Spinal cord (tissue), 10 donors: ENCODE measurements around the gene ISYNA1. TPM values are rescaled to one million over a fixed set of nuclear protein-coding genes. Genes with fewer than 3 reads are reported as not detected.
A peak's percentile ranks its signal among the peaks of the same experiment; 100 is the strongest.

ENCODE experiments used
- DNase-seq, 6 donors: peaks; one replicate each; pipeline versions ENCODE4 v3.0.0 to v3.0.0-alpha.2; 2013 to 2015; ENCODE audit warnings: low spot score in 6 of 6, low read depth in 4 of 6
- H3K27ac ChIP-seq: one replicate; pipeline ENCODE4 v1.5.1; 2013; ENCODE audit warnings: low read depth, low read length, control low read depth
- H3K27me3 ChIP-seq: one replicate; pipeline ENCODE4 v1.6.1; 2013; ENCODE audit warnings: low read length; ENCODE audit not compliant: control insufficient read depth, insufficient read depth
- H3K36me3 ChIP-seq: one replicate; pipeline ENCODE4 v1.6.1; 2013; ENCODE audit warnings: low read length; ENCODE audit not compliant: control insufficient read depth, insufficient read depth
- H3K4me1 ChIP-seq: one replicate; pipeline ENCODE4 v1.6.1; 2013; ENCODE audit warnings: low read length; ENCODE audit not compliant: control insufficient read depth, insufficient read depth
- H3K4me3 ChIP-seq: one replicate; pipeline ENCODE4 v1.5.1; 2013; ENCODE audit warnings: low read depth, low read length, control low read depth
- H3K9me3 ChIP-seq: one replicate; pipeline ENCODE4 v1.6.1; 2013; ENCODE audit warnings: low read length; ENCODE audit not compliant: control insufficient read depth, insufficient read depth
- WGBS: methylation state at CpG from one replicate; pipeline ENCODE4 v1.1.5; 2013; ENCODE audit warnings: missing lambda C conversion rate; ENCODE audit not compliant: insufficient coverage; 5-methylcytosine and 5-hydroxymethylcytosine counted together
- polyA plus RNA-seq, 2 donors: library from polyadenylated mRNA; unstranded; fragments of 120-200 nt; gene quantifications; one replicate each; pipeline ENCODE4 v1.2.1, GENCODE V29; 2013; ENCODE audit not compliant: insufficient read length in 2 of 2
- total RNA-seq, 2 donors: library from RNA; depleted of rRNA in 1 of 2; stranded (reverse); fragments of 120-200 nt in 1 of 2; fragments of >200 nt in 1 of 2; gene quantifications; one replicate each; pipeline versions ENCODE4 v1.2.3 to v1.2.4, GENCODE V29; 2013 to 2014
- donor health status: healthy.

The ISYNA1 gene
- total and polyA plus RNA-seq, 4 donors, result 51.0 to 180 (median 113) TPM

DNA sequence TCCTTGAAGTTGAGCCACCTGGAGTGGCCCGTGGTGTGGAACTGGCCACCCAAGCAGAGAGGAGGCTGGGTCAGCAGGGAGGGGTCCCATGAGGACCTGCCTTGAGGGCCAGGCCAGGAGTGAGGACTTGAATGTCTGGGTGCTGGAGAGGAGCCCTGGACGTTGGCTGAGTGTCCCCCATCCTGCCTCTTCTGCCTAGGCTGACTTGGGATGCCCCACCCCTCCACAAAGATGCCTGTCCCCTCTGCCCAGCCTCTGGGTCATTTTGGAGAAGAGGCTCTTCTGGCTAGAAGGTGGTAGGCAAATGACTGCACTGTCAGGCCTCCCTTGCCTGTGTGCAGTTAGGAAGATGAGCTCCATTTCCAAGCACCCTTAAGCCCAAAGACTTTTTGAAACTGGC lies 17.0 kb downstream of the ISYNA1 start:
- H3K36me3 ChIP-seq, result peaks cover 31% of the 10 kb centered on the region
- WGBS, result 50% methylated on average over 1 of the region's 2 CpGs
- H3K4me3 ChIP-seq, result no peak overlapping the region
- DNase-seq, result no peak
- peaks cover 87% of the 10 kb centered on the region for H3K4me1 ChIP-seq
- no peaks in the 10 kb centered on the region for H3K9me3 ChIP-seq
- no peaks in the 10 kb centered on the region for H3K27me3 ChIP-seq
- H3K27ac ChIP-seq, result no peak overlapping the region

DNA sequence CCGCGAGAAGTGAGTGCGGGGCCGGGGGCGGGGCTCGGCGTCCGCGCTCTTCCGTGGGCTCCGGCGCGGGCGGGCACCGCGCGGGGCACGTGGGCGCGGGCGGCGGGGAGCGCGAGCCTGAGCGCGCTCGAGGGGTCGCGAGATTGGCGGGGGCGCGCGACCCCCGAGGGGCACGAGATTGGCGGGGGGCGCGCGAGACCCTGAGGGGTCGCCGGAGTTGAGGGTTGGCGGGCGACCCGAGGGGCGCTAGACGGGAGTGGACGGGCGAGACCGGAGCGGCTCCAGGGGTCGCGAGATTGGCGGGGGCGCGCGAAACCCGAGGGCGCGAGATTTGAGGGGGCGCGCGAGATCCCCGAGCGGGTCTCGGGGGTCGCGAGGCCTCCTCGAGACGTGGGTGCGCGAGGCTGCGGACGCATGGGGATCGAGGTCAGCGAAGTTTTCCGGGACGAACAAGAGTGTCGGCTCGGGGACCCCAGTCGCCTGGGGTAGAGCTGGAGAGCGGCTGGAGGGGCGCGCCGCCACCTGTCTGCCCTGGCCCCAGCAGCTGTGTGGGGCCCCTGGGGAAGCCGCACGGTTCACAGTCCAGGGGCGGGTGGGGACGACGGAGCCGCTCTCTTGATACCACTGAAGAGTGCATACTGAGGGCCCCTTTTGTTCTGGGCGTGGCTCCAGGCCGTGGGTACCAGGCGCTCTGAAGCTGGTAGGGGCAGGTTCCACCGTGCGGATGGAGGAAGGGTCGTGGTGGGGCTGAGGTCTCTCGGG lies 18.1 kb downstream of the ISYNA1 start:
- WGBS, result under 1% methylated on average over 97 of the region's 97 CpGs
- no peak overlapping the region for H3K27ac ChIP-seq
- peaks cover 87% of the 10 kb centered on the region for H3K4me1 ChIP-seq
- no peaks in the 10 kb centered on the region for H3K27me3 ChIP-seq
- peak overlapping the region; percentile 71 for H3K4me3 ChIP-seq
- H3K36me3 ChIP-seq, result peaks cover 27% of the 10 kb centered on the region
- H3K9me3 ChIP-seq, result no peaks in the 10 kb centered on the region
- peak in 2 of 6 donors; percentile 48 to 49 for DNase-seq

GRCh38 chr19:18419195-18419698 lies 18.7 kb downstream of the ISYNA1 start, which contains the start of gene SSBP4:
Gene SSBP4 (plus strand): TSS chr19:18419398. CDS start chr19:18419649, 251 bp downstream.
- peak in 3 of 6 donors; percentile 66 to 95 (median 91) for DNase-seq
- under 1% methylated on average over 80 of the region's 80 CpGs for WGBS

GRCh38 chr19:18418483-18419194 lies 19.3 kb downstream of the ISYNA1 start:
- no peak for DNase-seq
- Histone ChIP-seq H3K27me3 (no peaks in the 10 kb centered on the region), H3K27ac (peak overlapping the region; percentile 98), H3K36me3 (peaks cover 21% of the 10 kb centered on the region), H3K9me3 (no peaks in the 10 kb centered on the region), H3K4me3 (peak overlapping the region; percentile 45), H3K4me1 (peaks cover 85% of the 10 kb centered on the region)
- WGBS, result 14% methylated on average over 39 of the region's 39 CpGs

More at GRCh38 chr19:18419195-18419698, 18.7 kb downstream of the ISYNA1 start, which contains the start of gene SSBP4:
- peaks cover 26% of the 10 kb centered on the region for H3K36me3 ChIP-seq
- H3K9me3 ChIP-seq, result no peaks in the 10 kb centered on the region
- peak within 1 kb of the TSS; percentile 71 for H3K4me3 ChIP-seq
- H3K4me1 ChIP-seq, result peaks cover 89% of the 10 kb centered on the region
- H3K27ac ChIP-seq, result peak within 1 kb of the TSS; percentile 98
- H3K27me3 ChIP-seq, result no peaks in the 10 kb centered on the region

DNA sequence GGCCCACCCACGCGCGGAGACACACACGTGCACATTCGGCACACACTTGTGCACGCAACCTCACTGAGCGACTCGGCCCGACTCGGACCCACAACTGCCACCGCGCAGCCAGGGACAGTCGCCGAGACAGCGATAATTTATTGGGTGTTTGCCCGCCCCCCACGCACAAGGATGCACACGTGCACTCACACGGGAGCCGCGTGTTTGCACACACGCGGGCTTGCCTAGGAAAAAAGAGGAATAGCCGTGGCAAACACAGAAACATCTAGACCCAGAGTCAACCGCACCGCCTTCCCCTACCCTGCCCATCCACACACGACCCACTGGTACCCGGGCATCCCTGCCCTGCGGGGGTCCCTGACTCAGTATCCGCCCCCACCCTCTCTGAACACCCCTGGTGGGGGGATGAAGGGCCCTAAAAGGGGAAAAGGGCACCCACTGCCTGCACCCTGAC lies 19.9 kb downstream of the ISYNA1 start:
- H3K4me3 ChIP-seq, result peak overlapping the region; percentile 27
- peaks cover 15% of the 10 kb centered on the region for H3K36me3 ChIP-seq
- H3K4me1 ChIP-seq, result peaks cover 79% of the 10 kb centered on the region
- peak in 1 of 6 donors; percentile 44 for DNase-seq
- no peaks in the 10 kb centered on the region for H3K9me3 ChIP-seq
- H3K27me3 ChIP-seq, result no peaks in the 10 kb centered on the region
- 2% methylated on average over 22 of the region's 30 CpGs for WGBS
- H3K27ac ChIP-seq, result peak overlapping the region; percentile 98

DNA sequence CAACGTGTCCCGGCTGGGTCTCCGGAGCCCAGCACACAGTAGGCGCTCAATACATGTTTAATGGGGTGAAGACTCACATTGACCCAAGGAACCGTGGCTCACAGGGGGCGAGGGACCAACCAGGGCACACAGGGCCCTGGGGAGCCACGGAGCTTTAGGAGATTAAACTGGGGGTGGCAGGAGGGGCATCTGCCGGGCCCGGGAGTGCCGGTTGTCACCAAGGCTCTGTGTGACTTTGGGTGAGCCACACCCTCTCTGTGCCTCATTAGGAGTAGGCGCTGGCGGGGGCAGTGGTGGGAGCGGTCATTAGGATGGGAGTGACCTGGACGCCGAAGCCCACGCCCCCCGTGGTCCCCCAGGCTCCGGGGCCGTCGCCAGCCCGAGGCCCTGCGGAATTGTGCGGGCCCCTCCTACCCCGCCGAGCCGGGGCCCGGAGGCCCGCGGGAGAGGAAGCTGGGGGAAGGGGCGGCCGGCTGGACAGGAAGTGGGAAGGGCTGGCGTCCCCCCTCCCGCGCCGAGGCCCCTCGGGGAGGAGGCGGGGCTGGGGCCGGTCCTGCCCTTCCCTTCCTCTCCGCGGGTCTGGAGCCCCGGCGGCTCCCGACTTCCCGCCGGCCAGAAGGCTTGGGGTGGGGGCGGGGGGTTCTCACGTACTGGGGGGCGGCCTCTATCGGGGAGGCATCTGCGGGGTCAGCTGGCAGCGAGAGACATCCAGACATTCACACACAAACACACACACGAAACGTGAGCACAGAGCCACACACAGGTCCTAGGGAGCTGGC lies 20.5 kb downstream of the ISYNA1 start:
- H3K27ac ChIP-seq, result peak overlapping the region; percentile 98
- no peaks in the 10 kb centered on the region for H3K27me3 ChIP-seq
- H3K36me3 ChIP-seq, result peaks cover 9% of the 10 kb centered on the region
- 0% methylated on average over 33 of the region's 53 CpGs for WGBS
- DNase-seq, result peak in 3 of 6 donors; percentile 59 to 88 (median 74)
- peaks cover 74% of the 10 kb centered on the region for H3K4me1 ChIP-seq
- H3K4me3 ChIP-seq, result peak overlapping the region; percentile 52
- no peaks in the 10 kb centered on the region for H3K9me3 ChIP-seq

DNA sequence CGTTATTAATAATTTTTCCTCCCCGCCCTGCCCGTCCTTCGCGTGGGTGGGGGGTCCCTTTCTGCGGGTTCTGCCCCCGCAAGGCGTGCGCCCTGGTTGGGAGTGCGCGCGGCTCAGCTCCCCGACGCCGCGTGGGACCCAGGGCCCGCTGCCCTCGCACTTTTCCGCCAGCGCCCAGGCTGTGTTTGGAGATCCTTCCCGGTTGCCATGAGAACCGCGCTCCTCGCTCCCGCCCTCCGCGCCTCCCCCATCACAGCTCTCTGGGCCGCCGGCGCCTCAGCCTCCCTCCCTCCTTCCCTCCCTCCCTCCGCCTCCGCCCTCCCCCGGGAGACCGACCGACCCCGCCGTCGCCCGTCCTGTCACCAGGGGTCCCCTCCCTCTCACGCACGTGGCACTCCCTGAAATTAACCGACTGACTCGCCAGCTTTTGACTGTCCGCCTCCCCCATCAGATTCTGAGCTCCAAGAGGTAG lies 21.1 kb downstream of the ISYNA1 start:
- H3K27me3 ChIP-seq, result no peaks in the 10 kb centered on the region
- peak in 3 of 6 donors; percentile 78 to 95 (median 94) for DNase-seq
- peak overlapping the region; percentile 98 for H3K27ac ChIP-seq
- WGBS, result 0% methylated on average over 44 of the region's 44 CpGs
- peaks cover 69% of the 10 kb centered on the region for H3K4me1 ChIP-seq
- H3K36me3 ChIP-seq, result peaks cover 4% of the 10 kb centered on the region
- peak overlapping the region; percentile 52 for H3K4me3 ChIP-seq
- no peaks in the 10 kb centered on the region for H3K9me3 ChIP-seq

DNA sequence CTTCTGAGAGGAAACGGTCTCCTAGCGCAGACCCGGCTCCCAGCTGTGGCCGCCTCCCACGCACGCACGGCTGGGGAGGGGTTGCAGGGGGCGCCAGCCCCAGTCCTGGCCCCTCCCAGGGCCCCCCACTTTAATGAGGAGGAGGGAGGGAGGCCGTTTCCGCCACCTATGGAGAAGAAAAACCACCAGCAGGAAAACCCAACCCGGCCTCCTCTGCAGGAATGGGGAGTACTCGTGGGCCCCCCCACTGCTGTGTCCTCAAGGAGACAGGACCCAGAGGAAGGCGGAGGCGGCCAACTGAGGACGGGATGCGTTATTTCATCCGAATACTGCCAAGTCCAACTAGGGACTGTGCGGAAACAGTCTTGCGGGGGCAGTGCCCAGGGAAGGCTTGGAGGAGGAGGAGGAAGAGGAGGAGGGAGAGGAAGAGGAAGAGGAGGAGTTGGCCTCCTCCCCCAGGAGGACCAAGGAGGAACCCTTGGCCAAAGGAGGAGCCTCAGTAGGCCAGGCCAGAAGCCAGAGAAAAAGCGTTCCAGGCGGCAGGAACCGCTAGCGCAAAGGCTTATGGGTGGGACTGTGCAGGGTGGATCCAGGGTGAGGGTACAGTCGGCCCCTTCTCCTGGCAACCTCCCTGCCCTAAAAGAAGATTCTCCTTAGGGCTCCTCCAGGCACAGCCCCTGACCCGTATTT lies 22.6 kb downstream of the ISYNA1 start:
- peak in 1 of 6 donors; percentile 78 for DNase-seq
- 27% methylated on average over 21 of the region's 25 CpGs for WGBS
- Histone ChIP-seq H3K36me3 (no peaks in the 10 kb centered on the region), H3K9me3 (no peaks in the 10 kb centered on the region), H3K4me3 (peak overlapping the region; percentile 28), H3K27me3 (no peaks in the 10 kb centered on the region), H3K4me1 (peaks cover 59% of the 10 kb centered on the region), H3K27ac (peak overlapping the region; percentile 98)
